Neural progenitor cell (in vitro differentiated cells): ENCODE results near the gene SPAG16.

Experiments used
- EZH2 ChIP-seq: fragments of 200-600 bp; sonication (generic); IDR thresholded peaks from 2 replicates; pipeline ENCODE4 v1.6.1; 2017; ENCODE audit warnings: antibody characterized with exemption, mild to moderate bottlenecking, moderate library complexity
- EZH2phosphoT487 ChIP-seq: fragments of 200-600 bp; sonication (generic); IDR thresholded peaks from 2 replicates; pipeline ENCODE4 v1.6.1; 2017; ENCODE audit warnings: antibody characterized with exemption
- TF ChIP-seq, protein P1 (sequence below): fragments of 200-600 bp; sonication (generic); IDR thresholded peaks from 2 replicates; pipeline ENCODE4 v1.5.1; 2017; ENCODE audit warnings: antibody characterized with exemption, mild to moderate bottlenecking

DNA sequence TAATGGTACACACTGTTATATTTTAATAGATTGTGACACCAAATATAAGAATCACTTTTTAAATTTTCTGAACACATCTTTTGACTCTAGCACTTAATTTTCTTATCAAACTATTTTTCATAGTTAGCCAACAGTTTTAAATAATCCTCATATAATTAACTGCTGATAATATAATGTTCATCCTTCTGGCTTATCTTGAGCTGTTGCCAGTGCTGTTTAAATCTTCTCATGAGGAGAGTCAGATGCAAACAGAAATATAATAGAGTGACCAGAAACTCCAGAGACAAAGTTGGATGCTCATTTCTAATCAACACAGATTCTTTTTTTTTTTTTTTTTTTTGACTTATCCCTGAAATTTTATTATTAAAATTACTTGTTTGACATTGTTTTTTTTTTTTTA lies 282.6 kb downstream of the SPAG16 start:
- TF ChIP-seq, protein P1, sequence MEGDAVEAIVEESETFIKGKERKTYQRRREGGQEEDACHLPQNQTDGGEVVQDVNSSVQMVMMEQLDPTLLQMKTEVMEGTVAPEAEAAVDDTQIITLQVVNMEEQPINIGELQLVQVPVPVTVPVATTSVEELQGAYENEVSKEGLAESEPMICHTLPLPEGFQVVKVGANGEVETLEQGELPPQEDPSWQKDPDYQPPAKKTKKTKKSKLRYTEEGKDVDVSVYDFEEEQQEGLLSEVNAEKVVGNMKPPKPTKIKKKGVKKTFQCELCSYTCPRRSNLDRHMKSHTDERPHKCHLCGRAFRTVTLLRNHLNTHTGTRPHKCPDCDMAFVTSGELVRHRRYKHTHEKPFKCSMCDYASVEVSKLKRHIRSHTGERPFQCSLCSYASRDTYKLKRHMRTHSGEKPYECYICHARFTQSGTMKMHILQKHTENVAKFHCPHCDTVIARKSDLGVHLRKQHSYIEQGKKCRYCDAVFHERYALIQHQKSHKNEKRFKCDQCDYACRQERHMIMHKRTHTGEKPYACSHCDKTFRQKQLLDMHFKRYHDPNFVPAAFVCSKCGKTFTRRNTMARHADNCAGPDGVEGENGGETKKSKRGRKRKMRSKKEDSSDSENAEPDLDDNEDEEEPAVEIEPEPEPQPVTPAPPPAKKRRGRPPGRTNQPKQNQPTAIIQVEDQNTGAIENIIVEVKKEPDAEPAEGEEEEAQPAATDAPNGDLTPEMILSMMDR, result no peak
- TF ChIP-seq EZH2 (no peak), EZH2phosphoT487 (no peak)
